Mesenchymal stem cell (in vitro differentiated cells and primary cell): Measurements from ENCODE around the gene FXYD5.

Experiments used
- DNase-seq: peaks from one replicate; pipeline ENCODE4 v3.0.0-alpha.2; 2013
- H2AFZ ChIP-seq: one replicate; pipeline ENCODE4 v1.6.1; 2013; ENCODE audit warnings: low read depth, mild to moderate bottlenecking, control low read depth, inconsistent platforms, low read length, moderate library complexity
- H2AK5ac ChIP-seq: 2 replicates; pipeline ENCODE4 v1.6.1; 2013; ENCODE audit warnings: low read length, moderate library complexity, mild to moderate bottlenecking, inconsistent platforms; ENCODE audit not compliant: severe bottlenecking
- H2BK120ac ChIP-seq: one replicate; pipeline ENCODE4 v1.6.1; 2013; ENCODE audit warnings: low read depth, mild to moderate bottlenecking, inconsistent platforms, low read length, moderate library complexity
- H2BK12ac ChIP-seq, 2 experiments: one replicate each; pipeline ENCODE4 v1.6.1; 2013; ENCODE audit warnings: inconsistent platforms in 2 of 2, low read length in 2 of 2, mild to moderate bottlenecking in 2 of 2, moderate library complexity in 2 of 2, control low read depth in 1 of 2
- H2BK15ac ChIP-seq: one replicate; pipeline ENCODE4 v1.6.1; 2013; ENCODE audit warnings: mild to moderate bottlenecking, low read depth, inconsistent platforms; ENCODE audit not compliant: poor library complexity, severe bottlenecking
- H2BK5ac ChIP-seq: 2 replicates; pipeline ENCODE4 v1.6.1; 2013; ENCODE audit warnings: low read depth, mild to moderate bottlenecking, low read length, control low read depth, inconsistent platforms; ENCODE audit not compliant: poor library complexity, severe bottlenecking
- H3K14ac ChIP-seq, 2 experiments: one replicate each; pipeline ENCODE4 v1.6.1; 2013; ENCODE audit warnings: inconsistent platforms in 2 of 2, low read length in 2 of 2, control low read depth in 1 of 2, mild to moderate bottlenecking in 1 of 2, moderate library complexity in 1 of 2
- H3K18ac ChIP-seq, 2 experiments: one replicate each; pipeline ENCODE4 v1.6.1; 2013; ENCODE audit warnings: inconsistent platforms in 2 of 2, low read length in 2 of 2, control low read depth in 1 of 2, low read depth in 1 of 2, mild to moderate bottlenecking in 1 of 2
- H3K23ac ChIP-seq, 2 experiments: one replicate each; pipeline ENCODE4 v1.6.1; 2013; ENCODE audit warnings: inconsistent platforms in 2 of 2, low read length in 2 of 2, mild to moderate bottlenecking in 2 of 2, moderate library complexity in 2 of 2, control low read depth in 1 of 2
- H3K27ac ChIP-seq: 2 replicates; pipeline ENCODE4 v1.5.1; 2013; ENCODE audit warnings: mild to moderate bottlenecking, moderate library complexity, low read length, control low read depth, inconsistent platforms; ENCODE audit not compliant: poor library complexity, severe bottlenecking
- H3K27me3 ChIP-seq, 2 experiments: 2 replicates each; pipeline versions ENCODE4 v1.6.1 to v1.7.0; 2013; ENCODE audit warnings: low read length in 2 of 2, mild to moderate bottlenecking in 2 of 2, moderate library complexity in 2 of 2, control low read depth in 1 of 2, inconsistent platforms in 1 of 2; ENCODE audit not compliant: control insufficient read depth in 1 of 2, insufficient read depth in 1 of 2
- H3K36me3 ChIP-seq, 2 experiments: 2 replicates each; pipeline versions ENCODE4 v1.6.1 to v1.7.0; 2013; ENCODE audit warnings: low read length in 2 of 2, control low read depth in 1 of 2, inconsistent platforms in 1 of 2, low read depth in 1 of 2, mild to moderate bottlenecking in 1 of 2; ENCODE audit not compliant: insufficient read depth in 2 of 2, control insufficient read depth in 1 of 2
- H3K4ac ChIP-seq, 2 experiments: one replicate each; pipeline ENCODE4 v1.6.1; 2013; ENCODE audit warnings: inconsistent platforms in 2 of 2, low read length in 2 of 2, mild to moderate bottlenecking in 2 of 2, moderate library complexity in 2 of 2, control low read depth in 1 of 2, low read depth in 1 of 2
- H3K4me1 ChIP-seq: 2 replicates; pipeline ENCODE4 v1.6.1; 2013; ENCODE audit warnings: low read depth, low read length, control low read depth; ENCODE audit not compliant: control insufficient read depth, insufficient read depth
- H3K4me2 ChIP-seq: 2 replicates; pipeline ENCODE4 v1.6.1; 2013; ENCODE audit warnings: low read length, mild to moderate bottlenecking, inconsistent platforms; ENCODE audit not compliant: poor library complexity, severe bottlenecking
- H3K4me3 ChIP-seq, 2 experiments: 2 replicates each; pipeline versions ENCODE4 v1.5.1 to v1.7.0; 2013; ENCODE audit warnings: low read length in 2 of 2, mild to moderate bottlenecking in 2 of 2, control low read depth in 1 of 2, low read depth in 1 of 2; ENCODE audit not compliant: insufficient read depth in 1 of 2
- H3K79me1 ChIP-seq: replicated peaks from 2 replicates; pipeline ENCODE4 v1.6.1; 2013; ENCODE audit warnings: mild to moderate bottlenecking, control low read depth, low read length, inconsistent platforms; ENCODE audit not compliant: poor library complexity, severe bottlenecking
- H3K9ac ChIP-seq: 2 replicates; pipeline ENCODE4 v1.7.0; 2013; ENCODE audit warnings: mild to moderate bottlenecking, low read length, moderate library complexity
- H3K9me3 ChIP-seq: 2 replicates; pipeline ENCODE4 v1.7.0; 2013; ENCODE audit warnings: mild to moderate bottlenecking, low read length; ENCODE audit not compliant: control insufficient read depth
- H4K8ac ChIP-seq: one replicate; pipeline ENCODE4 v1.6.1; 2013; ENCODE audit warnings: inconsistent platforms, mild to moderate bottlenecking, low read length, moderate library complexity
- H4K91ac ChIP-seq: one replicate; pipeline ENCODE4 v1.6.1; 2013; ENCODE audit warnings: mild to moderate bottlenecking, low read length, inconsistent platforms
- WGBS: methylation state at CpG from one replicate; pipeline ENCODE4 v1.1.7; 2013; ENCODE audit warnings: mixed read lengths; 5-methylcytosine and 5-hydroxymethylcytosine counted together

The FXYD5 gene

DNA sequence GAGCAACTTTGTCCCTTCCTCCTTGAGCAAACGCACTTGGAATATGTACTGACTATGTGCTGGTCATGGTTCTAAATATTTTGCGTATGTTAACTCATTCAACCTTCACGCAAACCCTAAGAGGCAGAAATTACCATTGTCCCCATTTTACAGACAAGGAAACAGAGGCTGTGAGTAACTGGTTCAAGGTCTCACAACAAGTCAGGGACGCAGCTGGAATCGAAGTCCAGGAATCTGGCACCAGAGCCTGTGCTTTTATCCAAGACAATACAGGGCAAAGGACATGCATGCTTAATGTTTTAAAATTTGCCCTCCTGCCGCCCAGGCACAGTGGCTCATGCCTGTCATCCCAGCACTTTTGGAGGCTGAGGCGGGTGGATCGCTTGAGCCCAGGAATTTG is 5.1 kb downstream of the FXYD5 start:
- Histone ChIP-seq H3K23ac (no peak overlapping the region), H2BK120ac (no peak overlapping the region), H3K14ac (no peak overlapping the region), H3K36me3 (peaks cover 21 to 83% of the 10 kb centered on the region in 2 experiments), H3K4ac (no peak overlapping the region), H4K91ac (no peak overlapping the region), H3K18ac (no peak overlapping the region), H3K27ac (no peak overlapping the region), H2BK12ac (no peak overlapping the region), H3K4me1 (peaks cover 16% of the 10 kb centered on the region), H3K4me2 (no peak overlapping the region), H2AK5ac (no peak overlapping the region), H3K9me3 (peaks cover 30% of the 10 kb centered on the region), H2AFZ (no peak overlapping the region), H2BK15ac (no peak overlapping the region), H3K27me3 (no peaks in the 10 kb centered on the region), H2BK5ac (no peak overlapping the region), H3K9ac (no peak overlapping the region), H3K79me1 (peaks cover 11% of the 10 kb centered on the region), H4K8ac (no peak overlapping the region), H3K4me3 (no peak overlapping the region)
- WGBS: 96% methylated on average over 6 of the region's 8 CpGs
- DNase-seq: no peak

- WGBS: 96% methylated on average over 7 of the region's 9 CpGs
- Histone ChIP-seq H3K79me1 (peaks cover 6% of the 10 kb centered on the region), H4K91ac (no peak overlapping the region), H3K23ac (no peak overlapping the region), H2BK120ac (no peak overlapping the region), H3K36me3 (peaks cover 24 to 95% of the 10 kb centered on the region in 2 experiments), H3K14ac (no peak overlapping the region), H3K4ac (no peak overlapping the region), H2BK12ac (no peak overlapping the region), H2AFZ (no peak overlapping the region), H3K9ac (no peak overlapping the region), H2BK15ac (no peak overlapping the region), H2BK5ac (no peak overlapping the region), H3K9me3 (peaks cover 43% of the 10 kb centered on the region), H3K4me1 (peaks cover 7% of the 10 kb centered on the region), H3K27ac (no peak overlapping the region), H3K27me3 (no peaks in the 10 kb centered on the region), H3K18ac (no peak overlapping the region), H2AK5ac (no peak overlapping the region), H3K4me3 (no peak overlapping the region), H3K4me2 (no peak overlapping the region), H4K8ac (no peak overlapping the region)
- no peak for DNase-seq
Measured at GRCh38 chr19:35160629-35161433, 6.3 kb downstream of the FXYD5 start.

DNA sequence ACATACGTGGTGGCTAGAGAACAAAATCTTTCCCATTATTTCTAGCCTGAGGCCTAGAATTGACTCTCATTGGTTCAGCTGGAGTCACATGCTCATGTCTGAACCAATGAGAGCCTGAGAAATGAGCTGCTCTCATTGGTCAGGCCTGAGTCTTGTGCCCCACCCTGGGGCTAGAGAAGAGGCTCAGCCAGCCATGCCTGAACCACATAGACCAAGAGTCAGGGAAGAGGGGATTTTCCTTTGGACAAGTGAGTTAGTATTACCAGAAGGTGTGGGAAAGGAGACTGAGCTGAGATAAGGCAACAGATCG is 6.9 kb downstream of the FXYD5 start:
- H3K27ac ChIP-seq: no peak overlapping the region
- no peak overlapping the region for H3K4ac ChIP-seq
- no peak for DNase-seq
- H4K91ac ChIP-seq: no peak overlapping the region
- H4K8ac ChIP-seq: no peak overlapping the region
- no peak overlapping the region for H3K18ac ChIP-seq
- H3K4me2 ChIP-seq: no peak overlapping the region
- peaks cover 7% of the 10 kb centered on the region for H3K4me1 ChIP-seq
- H3K4me3 ChIP-seq: no peak overlapping the region
- no peak overlapping the region for H3K23ac ChIP-seq
- H3K36me3 ChIP-seq: peaks cover 29 to 100% of the 10 kb centered on the region in 2 experiments
- WGBS: 96% methylated on average over 2 of the region's 2 CpGs
- H2AFZ ChIP-seq: no peak overlapping the region
- H3K14ac ChIP-seq: no peak overlapping the region
- peaks cover 4% of the 10 kb centered on the region for H3K79me1 ChIP-seq
- H2BK12ac ChIP-seq: no peak overlapping the region
- H3K9ac ChIP-seq: no peak overlapping the region
- H2BK5ac ChIP-seq: no peak overlapping the region
- H2AK5ac ChIP-seq: no peak overlapping the region
- H3K27me3 ChIP-seq: no peaks in the 10 kb centered on the region
- no peak overlapping the region for H2BK15ac ChIP-seq
- H3K9me3 ChIP-seq: peaks cover 48% of the 10 kb centered on the region
- H2BK120ac ChIP-seq: no peak overlapping the region

DNA sequence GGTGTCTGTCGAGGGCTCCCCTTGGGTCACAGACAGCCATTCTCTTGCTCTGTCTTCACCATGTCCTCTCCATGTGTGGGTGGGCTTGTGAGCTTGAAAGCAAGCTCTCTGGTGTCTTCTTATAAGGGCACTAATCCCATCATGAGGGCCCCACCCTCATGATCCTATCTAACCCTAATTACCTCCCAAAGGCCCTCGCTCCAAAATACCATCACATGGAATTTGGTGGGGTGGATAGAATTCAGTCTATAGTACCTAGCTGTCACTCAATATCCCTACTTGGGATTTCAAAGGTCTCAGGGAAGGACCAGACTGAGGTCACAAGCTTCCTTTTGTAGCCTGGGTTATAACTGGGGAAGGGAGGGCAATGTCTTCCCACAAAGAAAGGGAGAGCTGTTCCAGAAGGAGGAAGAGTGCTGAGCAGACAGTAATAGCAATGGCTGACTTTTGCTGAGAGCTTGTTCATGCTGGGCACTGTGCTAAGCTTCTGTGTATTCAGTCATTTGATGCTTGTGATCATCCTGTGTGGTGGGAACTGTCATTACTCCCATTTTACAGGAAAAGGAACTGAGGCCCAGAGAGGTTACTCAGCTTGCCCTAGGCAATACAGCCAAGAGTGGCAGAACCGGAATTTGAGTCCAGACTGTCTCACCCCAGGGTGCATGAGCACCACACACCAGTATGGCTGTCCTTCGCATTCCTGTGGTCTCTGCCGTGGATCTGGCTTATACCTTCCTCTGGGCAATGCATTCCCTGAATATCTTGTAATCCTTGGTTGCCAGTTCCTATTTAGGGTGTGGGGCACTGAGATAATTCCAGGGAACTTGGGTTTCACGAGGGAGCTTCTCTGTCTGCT is 8.2 kb downstream of the FXYD5 start:
- H3K9ac ChIP-seq: no peak overlapping the region
- H4K91ac ChIP-seq: no peak overlapping the region
- 85% methylated on average over 5 of the region's 6 CpGs for WGBS
- H3K4me2 ChIP-seq: peak overlapping the region; percentile 16
- H2AFZ ChIP-seq: no peak overlapping the region
- peaks cover 58% of the 10 kb centered on the region for H3K9me3 ChIP-seq
- H3K4me1 ChIP-seq: peaks cover 14% of the 10 kb centered on the region
- no peak overlapping the region for H3K4me3 ChIP-seq
- H3K18ac ChIP-seq: no peak overlapping the region
- peaks cover 3% of the 10 kb centered on the region for H3K79me1 ChIP-seq
- no peak overlapping the region for H2BK12ac ChIP-seq
- no peak overlapping the region for H3K14ac ChIP-seq
- no peak overlapping the region for H2BK15ac ChIP-seq
- peak overlapping the region; percentile 76 for H2AK5ac ChIP-seq
- H4K8ac ChIP-seq: no peak overlapping the region
- H3K27me3 ChIP-seq: no peaks in the 10 kb centered on the region
- peak overlapping the region; percentile 75 for H3K27ac ChIP-seq
- no peak overlapping the region for H3K4ac ChIP-seq
- H2BK120ac ChIP-seq: no peak overlapping the region
- peaks cover 30 to 100% of the 10 kb centered on the region in 2 experiments for H3K36me3 ChIP-seq
- no peak overlapping the region for H3K23ac ChIP-seq
- no peak for DNase-seq
- H2BK5ac ChIP-seq: peak overlapping the region; percentile 25
